Measurements from ENCODE around the gene TYW1B.
"Not testable (repeated sequence)": the region's sequence is repeated elsewhere in the genome, so short reads cannot be mapped to it uniquely, and the experiment has no call there.

- not testable (repeated sequence) for TF ChIP-seq POLR2AphosphoS5, POLR2A, CTCF (IDR thresholded peaks at IDR 0.05)
These were observed 206.2 kb downstream of the TYW1B start for GRCh38 chr7:72621761-72622187.
